ENCODE results near the gene ADAMTS10.
"Not testable (repeated sequence)": the region's sequence is repeated elsewhere in the genome, so short reads cannot be mapped to it uniquely, and the experiment has no call there.

The ADAMTS10 gene

GRCh38 chr19:8610041-8610935 is at the start of gene ADAMTS10:
ADAMTS10 (minus strand) TSS chr19:8610715; CDS start chr19:8605710, 5,005 bp downstream.
- peak in 7 of 42 donors; percentile 14 to 51 (median 28) for DNase-seq
- intact Hi-C loops (cut with DNase I): no loop called here

GRCh38 chr19:8659905-8660304 is 49.4 kb upstream of the ADAMTS10 start:
- no peak for DNase-seq
- intact Hi-C loops (cut with DNase I): loop anchor here (10.0 kb wide), 1 partner anchor 415 kb away; no protein-coding TSS in a partner anchor

GRCh38 chr19:8657869-8658268 is 47.4 kb upstream of the ADAMTS10 start:
- intact Hi-C loops (cut with DNase I): loop anchor here (10.0 kb wide), 1 partner anchor 417 kb away; no protein-coding TSS in a partner anchor
- DNase-seq: no peak

GRCh38 chr19:8655340-8655709 is 44.8 kb upstream of the ADAMTS10 start:
- intact Hi-C loops (cut with DNase I): loop anchor here (10.0 kb wide), 1 partner anchor 419 kb away; no protein-coding TSS in a partner anchor
- no peak for DNase-seq

GRCh38 chr19:8654591-8655339 is 44.2 kb upstream of the ADAMTS10 start:
- intact Hi-C loops (cut with DNase I): loop anchor here (10.0 kb wide), 1 partner anchor 420 kb away; no protein-coding TSS in a partner anchor
- DNase-seq: peak in 41 of 42 donors; percentile 26 to 81 (median 57)

- intact Hi-C loops (cut with DNase I): no loop called here
- no peak for DNase-seq
Measured at GRCh38 chr19:8648240-8648639, 37.7 kb upstream of the ADAMTS10 start.

- intact Hi-C loops (cut with DNase I): no loop called here
- DNase-seq: no peak
Measured at GRCh38 chr19:8643860-8644653, 33.5 kb upstream of the ADAMTS10 start.

GRCh38 chr19:8642561-8642960 is 32.0 kb upstream of the ADAMTS10 start:
- intact Hi-C loops (cut with DNase I): no loop called here
- no peak for DNase-seq

- intact Hi-C loops (cut with DNase I): no loop called here
Measured at GRCh38 chr19:8641908-8642547, 31.5 kb upstream of the ADAMTS10 start.

GRCh38 chr19:8641221-8641907 is 30.8 kb upstream of the ADAMTS10 start:
- intact Hi-C loops (cut with DNase I): no loop called here
- no peak for DNase-seq

More at GRCh38 chr19:8641908-8642547, 31.5 kb upstream of the ADAMTS10 start:
- DNase-seq: no peak

- intact Hi-C loops (cut with DNase I): no loop called here
- DNase-seq: peak in 20 of 42 donors; percentile 8 to 57 (median 23)
Measured at GRCh38 chr19:8640402-8641004, 30.0 kb upstream of the ADAMTS10 start.

GRCh38 chr19:8639821-8640401 is 29.4 kb upstream of the ADAMTS10 start:
- no peak for DNase-seq
- intact Hi-C loops (cut with DNase I): no loop called here

GRCh38 chr19:8638078-8638619 is 27.6 kb upstream of the ADAMTS10 start:
- intact Hi-C loops (cut with DNase I): no loop called here
- peak in 20 of 42 donors; percentile 7 to 51 (median 19) for DNase-seq

GRCh38 chr19:8637070-8637469 is 26.6 kb upstream of the ADAMTS10 start:
- intact Hi-C loops (cut with DNase I); DNase-seq: not testable (repeated sequence)

GRCh38 chr19:8635422-8635821 is 24.9 kb upstream of the ADAMTS10 start:
- intact Hi-C loops (cut with DNase I): no loop called here
- no peak for DNase-seq

GRCh38 chr19:8631425-8631819 is 20.9 kb upstream of the ADAMTS10 start:
- peak in 21 of 42 donors; percentile 6 to 66 (median 30) for DNase-seq
- intact Hi-C loops (cut with DNase I): no loop called here

All from head of caudate nucleus (tissue), 42 donors.